PC-9 (cell line): Measurements from ENCODE around the gene BCKDK.

Experiments
- CTCF ChIP-seq: fragments of 200-600 bp; sonication (generic); conservative IDR thresholded peaks from 2 replicates; pipeline ENCODE4 v1.6.1; 2017; ENCODE audit warnings: mixed run types, antibody characterized with exemption, mild to moderate bottlenecking, moderate library complexity
- EZH2 ChIP-seq: fragments of 200-600 bp; sonication (generic); IDR thresholded peaks from 2 replicates; pipeline ENCODE4 v1.8.0; 2017; ENCODE audit warnings: antibody characterized with exemption, low read depth

- TF ChIP-seq CTCF (no peak), EZH2 (no peak)
Measured at GRCh38 chr16:31086629-31086906, 21.6 kb upstream of the BCKDK start.
